IMR-90 (cell line): ENCODE measurements around the gene TLR1.

Experiments
- CEBPB ChIP-seq: IDR thresholded peaks from 2 replicates; pipeline ENCODE4 v1.6.1; 2012; ENCODE audit warnings: low read depth, low read length, improper control_type of control experiment
- CHD1 ChIP-seq: IDR thresholded peaks from 2 replicates; pipeline ENCODE4 v1.6.1; 2012; ENCODE audit warnings: low read depth, low read length, improper control_type of control experiment
- CTCF ChIP-seq: conservative IDR thresholded peaks from 2 replicates; pipeline ENCODE4 v1.5.1; 2012; ENCODE audit warnings: mild to moderate bottlenecking, low read depth, low read length, improper control_type of control experiment
- MAFK ChIP-seq: IDR thresholded peaks from 2 replicates; pipeline ENCODE4 v1.6.1; 2012; ENCODE audit warnings: low read depth, low read length, improper control_type of control experiment
- MAZ ChIP-seq: IDR thresholded peaks from 2 replicates; pipeline ENCODE4 v1.6.1; 2012; ENCODE audit warnings: low read depth, mild to moderate bottlenecking, low read length, improper control_type of control experiment, moderate library complexity, borderline replicate concordance
- POLR2A ChIP-seq: IDR thresholded peaks from 2 replicates; pipeline ENCODE4 v1.6.1; 2012; ENCODE audit warnings: mild to moderate bottlenecking, low read depth, low read length
- RAD21 ChIP-seq: IDR thresholded peaks from 2 replicates; pipeline ENCODE4 v1.6.1; 2012; ENCODE audit warnings: low read length, improper control_type of control experiment
- USF2 ChIP-seq: fragments of 150-350 bp; IDR thresholded peaks from 2 replicates; pipeline ENCODE4 v1.6.1; 2017; ENCODE audit warnings: mild to moderate bottlenecking, antibody characterized with exemption, low read length, low read depth

- TF ChIP-seq CTCF (no peak), CEBPB (no peak), MAZ (no peak), POLR2A (no peak), MAFK (no peak), USF2 (no peak), RAD21 (no peak), CHD1 (no peak)
These were observed 24.8 kb downstream of the TLR1 start for GRCh38 chr4:38779790-38780189.
